Tibial nerve (tissue), 4 donors: Measurements from ENCODE around the gene BCAN. TPM values are rescaled to one million over a fixed set of nuclear protein-coding genes. Genes with fewer than 3 reads are reported as not detected.

ENCODE experiments used
- DNase-seq, 2 donors: peaks; one replicate each; pipeline ENCODE4 v3.0.0-alpha.2; 2019; ENCODE audit warnings: low spot score in 2 of 2
- H3K27ac ChIP-seq, 4 donors: fragments of 200-600 bp; sonication (generic) in 3 of 4; one replicate each; pipeline ENCODE4 v1.5.1; 2017 to 2019; ENCODE audit warnings: mild to moderate bottlenecking in 1 of 4
- H3K27me3 ChIP-seq, 2 donors: fragments of 200-600 bp; sonication (generic) in 1 of 2; one replicate each; pipeline versions ENCODE4 v1.5.1 to v1.6.0; 2017 to 2019
- H3K36me3 ChIP-seq, 3 donors: fragments of 200-600 bp; sonication (generic); one replicate each; pipeline ENCODE4 v1.5.1; 2018 to 2019
- H3K4me1 ChIP-seq, 4 donors: fragments of 200-600 bp; sonication (generic) in 3 of 4; one replicate each; pipeline ENCODE4 v1.5.1; 2017 to 2019
- H3K4me3 ChIP-seq, 4 donors: fragments of 200-600 bp; sonication (generic) in 3 of 4; one replicate each; pipeline ENCODE4 v1.5.1; 2017 to 2019; ENCODE audit warnings: mild to moderate bottlenecking in 1 of 4, moderate library complexity in 1 of 4
- H3K9me3 ChIP-seq, 4 donors: fragments of 200-600 bp; sonication (generic) in 3 of 4; one replicate each; pipeline ENCODE4 v1.5.1; 2017 to 2019
- EP300 ChIP-seq, 2 donors: sonication (generic); formaldehyde crosslinking; IDR thresholded peaks; one replicate each; pipeline ENCODE4 v1.6.1; 2017; ENCODE audit warnings: antibody characterized with exemption in 2 of 2, mild to moderate bottlenecking in 1 of 2
- POLR2A ChIP-seq, 2 donors: fragments of 450-650 bp; IDR thresholded peaks; one replicate each; pipeline ENCODE4 v1.6.1; 2017; ENCODE audit warnings: antibody characterized with exemption in 2 of 2, mild to moderate bottlenecking in 2 of 2, moderate library complexity in 2 of 2
- WGBS, 2 donors: methylation state at CpG; one replicate each; pipeline ENCODE4 v1.1.5; 2018; 5-methylcytosine and 5-hydroxymethylcytosine counted together
- total RNA-seq, 4 donors: library from RNA; depleted of rRNA; stranded (reverse); fragments of >200 nt; gene quantifications; one replicate each; pipeline ENCODE4 v1.1.0, GENCODE V29; 2016
- TF ChIP-seq, protein P1 (sequence below), 5 experiments: fragments of 200-600 bp in 3 of 5; fragments of 450-650 bp in 2 of 5; sonication (generic) in 3 of 5; IDR thresholded peaks; one replicate each; pipeline ENCODE4 v1.5.1; 2016 to 2019; ENCODE audit warnings: antibody characterized with exemption in 5 of 5, mild to moderate bottlenecking in 3 of 5, moderate library complexity in 2 of 5

The BCAN gene
- total RNA-seq, 4 donors from 2014 or later: not detected

DNA sequence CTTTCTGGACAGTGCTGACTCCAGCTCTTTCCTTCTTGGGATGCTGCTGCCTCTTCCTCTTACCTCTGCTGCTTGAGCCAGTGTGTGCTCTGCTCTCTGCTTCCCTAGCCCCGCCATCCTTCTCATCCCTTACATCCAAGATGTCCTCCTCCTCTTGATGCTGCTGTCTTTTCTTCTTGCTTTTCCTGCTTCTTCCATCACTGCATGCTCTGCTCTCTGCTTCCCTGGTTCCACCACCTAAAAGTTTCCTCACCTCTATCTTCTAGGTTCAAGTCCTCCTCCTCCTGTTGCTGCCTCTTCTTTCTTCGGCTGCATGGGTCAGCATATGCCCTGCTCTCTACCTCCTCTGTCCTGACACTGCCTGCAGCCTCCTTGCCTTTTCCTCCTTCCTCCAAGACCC is 46.9 kb upstream of the BCAN start:
- Histone ChIP-seq H3K4me1 (peaks cover 0 to 24% (median 10%) of the 10 kb centered on the region in 4 donors), H3K9me3 (no peaks in the 10 kb centered on the region), H3K27ac (no peak overlapping the region), H3K36me3 (peaks cover 0 to 64% (median 9%) of the 10 kb centered on the region in 3 donors), H3K4me3 (no peak overlapping the region), H3K27me3 (no peaks in the 10 kb centered on the region)
- WGBS, 2 donors: 89 to 91% methylated on average over 2 of the region's 2 CpGs
- no peak for DNase-seq
- TF ChIP-seq EP300 (IDR thresholded peaks at IDR 0.05) (no peak), POLR2A (IDR thresholded peaks at IDR 0.05) (no peak)
- TF ChIP-seq, protein P1, sequence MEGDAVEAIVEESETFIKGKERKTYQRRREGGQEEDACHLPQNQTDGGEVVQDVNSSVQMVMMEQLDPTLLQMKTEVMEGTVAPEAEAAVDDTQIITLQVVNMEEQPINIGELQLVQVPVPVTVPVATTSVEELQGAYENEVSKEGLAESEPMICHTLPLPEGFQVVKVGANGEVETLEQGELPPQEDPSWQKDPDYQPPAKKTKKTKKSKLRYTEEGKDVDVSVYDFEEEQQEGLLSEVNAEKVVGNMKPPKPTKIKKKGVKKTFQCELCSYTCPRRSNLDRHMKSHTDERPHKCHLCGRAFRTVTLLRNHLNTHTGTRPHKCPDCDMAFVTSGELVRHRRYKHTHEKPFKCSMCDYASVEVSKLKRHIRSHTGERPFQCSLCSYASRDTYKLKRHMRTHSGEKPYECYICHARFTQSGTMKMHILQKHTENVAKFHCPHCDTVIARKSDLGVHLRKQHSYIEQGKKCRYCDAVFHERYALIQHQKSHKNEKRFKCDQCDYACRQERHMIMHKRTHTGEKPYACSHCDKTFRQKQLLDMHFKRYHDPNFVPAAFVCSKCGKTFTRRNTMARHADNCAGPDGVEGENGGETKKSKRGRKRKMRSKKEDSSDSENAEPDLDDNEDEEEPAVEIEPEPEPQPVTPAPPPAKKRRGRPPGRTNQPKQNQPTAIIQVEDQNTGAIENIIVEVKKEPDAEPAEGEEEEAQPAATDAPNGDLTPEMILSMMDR (IDR thresholded peaks at IDR 0.05): no peak

GRCh38 chr1:156596426-156596825 is 45.5 kb upstream of the BCAN start:
- no peak overlapping the region for H3K27ac ChIP-seq
- H3K4me1 ChIP-seq: peaks cover 0 to 27% (median 15%) of the 10 kb centered on the region in 4 donors
- no peak overlapping the region for H3K4me3 ChIP-seq
- DNase-seq: no peak
- no peaks in the 10 kb centered on the region for H3K9me3 ChIP-seq
- no peak for TF ChIP-seq POLR2A (IDR thresholded peaks at IDR 0.05)
- no peak for TF ChIP-seq EP300 (IDR thresholded peaks at IDR 0.05)
- TF ChIP-seq, protein P1 (IDR thresholded peaks at IDR 0.05): no peak
- 92% methylated on average over 2 to 3 of the region's 3 CpGs for WGBS, 2 donors
- peaks cover 0 to 64% (median 9%) of the 10 kb centered on the region in 3 donors for H3K36me3 ChIP-seq
- H3K27me3 ChIP-seq: no peaks in the 10 kb centered on the region

DNA sequence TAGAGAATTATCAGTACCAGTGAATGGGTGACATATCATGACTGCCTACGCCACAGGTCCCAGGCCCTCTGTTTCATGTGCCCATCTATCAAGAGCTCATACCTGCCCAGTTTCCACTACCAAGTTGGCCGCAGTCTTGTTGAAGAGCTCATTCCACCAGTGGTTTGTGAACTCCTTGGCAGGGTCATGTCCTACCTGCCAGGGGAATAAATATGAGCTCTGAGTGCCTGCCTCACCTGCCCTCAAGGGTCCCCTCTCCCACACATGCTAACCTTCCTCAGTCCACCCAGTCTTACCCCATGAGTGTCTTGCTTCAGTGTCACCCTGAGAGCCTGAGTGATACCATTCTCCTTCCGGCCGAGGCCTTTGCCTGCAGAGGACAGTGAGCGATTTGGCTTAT is 43.8 kb upstream of the BCAN start:
- TF ChIP-seq POLR2A (IDR thresholded peaks at IDR 0.05) (no peak), EP300 (IDR thresholded peaks at IDR 0.05) (no peak)
- TF ChIP-seq, protein P1 (IDR thresholded peaks at IDR 0.05): no peak
- Histone ChIP-seq H3K4me3 (no peak overlapping the region), H3K9me3 (no peaks in the 10 kb centered on the region), H3K27me3 (no peaks in the 10 kb centered on the region), H3K36me3 (peaks cover 0 to 61% (median 9%) of the 10 kb centered on the region in 3 donors), H3K27ac (no peak overlapping the region), H3K4me1 (peaks cover 0 to 29% (median 12%) of the 10 kb centered on the region in 4 donors)
- no peak for DNase-seq
- WGBS, 2 donors: 91 to 94% methylated on average over 5 of the region's 5 CpGs

- H3K4me1 ChIP-seq: peaks cover 0 to 29% (median 12%) of the 10 kb centered on the region in 4 donors
- DNase-seq: no peak
- no peak for TF ChIP-seq EP300 (IDR thresholded peaks at IDR 0.05)
- TF ChIP-seq, protein P1 (IDR thresholded peaks at IDR 0.05): no peak
- TF ChIP-seq POLR2A (IDR thresholded peaks at IDR 0.05): no peak
- no peaks in the 10 kb centered on the region for H3K9me3 ChIP-seq
- H3K27ac ChIP-seq: no peak overlapping the region
- WGBS, 2 donors: 77 to 82% methylated on average over 4 of the region's 4 CpGs
- peaks cover 0 to 53% (median 9%) of the 10 kb centered on the region in 3 donors for H3K36me3 ChIP-seq
- no peaks in the 10 kb centered on the region for H3K27me3 ChIP-seq
- no peak overlapping the region for H3K4me3 ChIP-seq
Observed at GRCh38 chr1:156598731-156599432, 43.0 kb upstream of the BCAN start.

GRCh38 chr1:156599811-156600210 is 42.1 kb upstream of the BCAN start:
- 72 to 79% methylated on average over 3 of the region's 3 CpGs for WGBS, 2 donors
- peaks cover 0 to 44% (median 9%) of the 10 kb centered on the region in 3 donors for H3K36me3 ChIP-seq
- DNase-seq: no peak
- H3K4me3 ChIP-seq: no peak overlapping the region
- H3K27ac ChIP-seq: no peak overlapping the region
- peaks cover 0 to 29% (median 12%) of the 10 kb centered on the region in 4 donors for H3K4me1 ChIP-seq
- no peak for TF ChIP-seq EP300 (IDR thresholded peaks at IDR 0.05)
- TF ChIP-seq POLR2A (IDR thresholded peaks at IDR 0.05): no peak
- TF ChIP-seq, protein P1 (IDR thresholded peaks at IDR 0.05): no peak
- H3K9me3 ChIP-seq: no peaks in the 10 kb centered on the region
- H3K27me3 ChIP-seq: no peaks in the 10 kb centered on the region
